ENCODE results near the gene ACSL5. TPM values are rescaled to one million over a fixed set of nuclear protein-coding genes. Genes with fewer than 3 reads are reported as not detected.

Gene ACSL5
- total RNA-seq, 1 experiment from 2014 or later, result 1.4 TPM

DNA sequence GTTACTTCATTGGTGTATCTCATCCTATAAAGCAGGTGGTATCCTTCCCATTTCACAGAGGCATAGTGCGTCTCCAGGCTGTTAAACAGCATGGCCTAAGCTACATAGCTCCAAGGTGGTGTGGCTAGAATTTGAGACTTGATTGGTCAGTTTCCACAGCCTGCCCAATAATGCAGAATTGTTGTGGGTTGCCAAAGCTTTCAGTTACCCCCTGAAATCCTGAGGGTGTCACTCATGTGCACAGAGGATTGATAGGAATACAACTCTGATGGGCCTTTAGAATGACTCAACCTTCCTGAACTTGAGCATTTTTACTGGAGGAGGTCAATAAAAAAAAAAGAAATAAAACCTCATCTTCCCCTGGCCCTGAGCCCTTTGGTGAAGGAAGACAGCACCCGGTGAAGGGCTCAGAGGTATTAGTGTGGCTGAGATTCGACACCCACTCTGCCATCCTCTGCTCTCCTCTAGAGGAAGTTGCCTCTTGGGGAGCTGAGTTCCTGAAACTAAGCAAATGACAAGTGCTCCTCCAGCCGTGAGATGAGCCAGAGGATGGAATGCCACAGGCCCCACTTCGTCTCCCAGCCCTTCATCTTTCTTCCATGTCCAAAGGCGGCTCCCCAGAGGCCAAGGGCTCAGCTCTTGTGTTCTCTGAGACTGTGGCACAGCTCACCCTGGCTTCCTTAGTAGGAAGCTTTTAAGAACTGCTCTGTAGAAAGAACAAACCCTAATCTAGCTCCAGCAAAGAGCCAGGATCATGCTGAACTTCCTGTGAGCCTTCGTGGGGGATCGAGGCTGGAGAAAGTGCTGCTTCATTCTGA, 1.0 kb downstream of the ACSL5 start:
- BruUV-seq (replicated peaks), result no TSS peak
- no peak overlapping the region for H3K4me3 ChIP-seq (ENCODE audit: low read length)
- POLR2A ChIA-PET (ENCODE audit: unreplicated experiment), result interaction anchor here (0.7 kb wide), 1 partner anchor 1127 kb away, joined by 6 read pairs; no protein-coding TSS in a partner anchor

DNA sequence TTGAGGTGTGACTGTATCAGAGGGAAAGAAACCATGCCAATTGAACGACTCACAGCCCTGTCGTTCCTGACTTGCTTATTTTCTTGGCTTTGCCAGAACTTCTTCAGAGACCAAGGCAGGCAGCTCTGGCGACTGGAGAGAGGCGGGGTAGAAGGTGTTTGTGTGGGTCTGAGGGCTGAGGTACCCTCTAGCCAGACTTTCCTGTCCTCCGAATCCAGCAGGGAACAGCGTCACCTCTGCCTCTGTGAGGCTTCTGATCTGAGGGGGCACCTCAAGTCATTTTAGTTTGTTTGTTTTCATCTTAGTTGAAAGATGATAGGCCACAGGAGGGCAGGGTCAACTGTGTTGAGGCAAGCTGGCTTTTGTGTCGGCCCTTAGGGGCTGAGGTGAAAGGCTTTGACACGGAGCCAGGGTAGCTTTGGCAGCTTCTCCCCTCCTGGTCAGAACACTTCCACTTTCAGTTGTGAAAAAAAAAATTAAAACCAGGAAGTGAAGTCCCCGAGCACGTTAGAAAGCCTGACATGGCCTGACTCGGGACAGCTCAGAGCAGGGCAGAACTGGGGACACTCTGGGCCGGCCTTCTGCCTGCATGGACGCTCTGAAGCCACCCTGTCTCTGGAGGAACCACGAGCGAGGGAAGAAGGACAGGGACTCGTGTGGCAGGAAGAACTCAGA, 1.9 kb downstream of the ACSL5 start:
- no peaks in the 10 kb centered on the region for H4K20me1 ChIP-seq (ENCODE audit: low read length)
- H3K4me2 ChIP-seq (ENCODE audit: low read length), result peak overlapping the region; percentile 22; the same call in 1 of the 2 replicates
- ATAC-seq, result peak; percentile 67
- peak; percentile 45 for DNase-seq
- TF ChIP-seq EZH2phosphoT487 (IDR thresholded peaks at IDR 0.05; ENCODE audit: borderline replicate concordance, low read length) (no peak), EZH2 (IDR thresholded peaks at IDR 0.05; ENCODE audit: low read length, unreplicated experiment) (no peak)
- TF ChIP-seq, protein P1, sequence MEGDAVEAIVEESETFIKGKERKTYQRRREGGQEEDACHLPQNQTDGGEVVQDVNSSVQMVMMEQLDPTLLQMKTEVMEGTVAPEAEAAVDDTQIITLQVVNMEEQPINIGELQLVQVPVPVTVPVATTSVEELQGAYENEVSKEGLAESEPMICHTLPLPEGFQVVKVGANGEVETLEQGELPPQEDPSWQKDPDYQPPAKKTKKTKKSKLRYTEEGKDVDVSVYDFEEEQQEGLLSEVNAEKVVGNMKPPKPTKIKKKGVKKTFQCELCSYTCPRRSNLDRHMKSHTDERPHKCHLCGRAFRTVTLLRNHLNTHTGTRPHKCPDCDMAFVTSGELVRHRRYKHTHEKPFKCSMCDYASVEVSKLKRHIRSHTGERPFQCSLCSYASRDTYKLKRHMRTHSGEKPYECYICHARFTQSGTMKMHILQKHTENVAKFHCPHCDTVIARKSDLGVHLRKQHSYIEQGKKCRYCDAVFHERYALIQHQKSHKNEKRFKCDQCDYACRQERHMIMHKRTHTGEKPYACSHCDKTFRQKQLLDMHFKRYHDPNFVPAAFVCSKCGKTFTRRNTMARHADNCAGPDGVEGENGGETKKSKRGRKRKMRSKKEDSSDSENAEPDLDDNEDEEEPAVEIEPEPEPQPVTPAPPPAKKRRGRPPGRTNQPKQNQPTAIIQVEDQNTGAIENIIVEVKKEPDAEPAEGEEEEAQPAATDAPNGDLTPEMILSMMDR (conservative IDR thresholded peaks at IDR 0.05; ENCODE audit: low read depth, low read length), result no peak
- intact Hi-C loops (cut with micrococcal nuclease), result no loop called here
- H3K4me3 ChIP-seq (ENCODE audit: low read length), result no peak overlapping the region
- BruUV-seq (replicated peaks), result TSS peak; percentile 69
- peak overlapping the region; percentile 63; the same call in 1 of the 2 replicates for H2AFZ ChIP-seq (ENCODE audit: low read length)
- CTCF ChIA-PET, result no interaction called here
- H3K36me3 ChIP-seq (ENCODE audit: low read depth, low read length), result no peaks in the 10 kb centered on the region
- H3K27me3 ChIP-seq (ENCODE audit: low read length), result no peaks in the 10 kb centered on the region
- H3K27ac ChIP-seq (ENCODE audit: low read length), result no peak overlapping the region
- no peak overlapping the region for H3K9ac ChIP-seq (ENCODE audit: low read length)
- POLR2A ChIA-PET (ENCODE audit: unreplicated experiment), result no interaction called here
- H3K79me2 ChIP-seq (ENCODE audit: low read length), result no peaks in the 10 kb centered on the region
- no peaks in the 10 kb centered on the region for H3F3A ChIP-seq (ENCODE audit: low read length, unreplicated experiment)
- peaks cover 26% of the 10 kb centered on the region for H3K4me1 ChIP-seq (ENCODE audit: insufficient read depth, low read length)
- H3K9me3 ChIP-seq (ENCODE audit: low read length), result no peaks in the 10 kb centered on the region
- H3K9me2 ChIP-seq (replicated peaks; ENCODE audit: low read length), result no peaks in the 10 kb centered on the region

More for the DNA sequence above, 1.0 kb downstream of the ACSL5 start:
- Histone ChIP-seq H3K27me3 (ENCODE audit: low read length) (no peaks in the 10 kb centered on the region), H3K9me3 (ENCODE audit: low read length) (no peaks in the 10 kb centered on the region), H4K20me1 (ENCODE audit: low read length) (no peaks in the 10 kb centered on the region), H3K4me1 (ENCODE audit: insufficient read depth, low read length) (peaks cover 18% of the 10 kb centered on the region), H3F3A (ENCODE audit: low read length, unreplicated experiment) (no peaks in the 10 kb centered on the region), H2AFZ (ENCODE audit: low read length) (no peak overlapping the region), H3K79me2 (ENCODE audit: low read length) (no peaks in the 10 kb centered on the region), H3K36me3 (ENCODE audit: low read depth, low read length) (no peaks in the 10 kb centered on the region), H3K9me2 (replicated peaks; ENCODE audit: low read length) (no peaks in the 10 kb centered on the region), H3K27ac (ENCODE audit: low read length) (0 out of 2 replicates have a peak overlapping the region, but pooled peaks have one; percentile 8), H3K4me2 (ENCODE audit: low read length) (no peak overlapping the region), H3K9ac (ENCODE audit: low read length) (no peak overlapping the region)
- DNase-seq (no peak), ATAC-seq (peak; percentile 39)
- TF ChIP-seq EZH2phosphoT487 (IDR thresholded peaks at IDR 0.05; ENCODE audit: borderline replicate concordance, low read length) (no peak), EZH2 (IDR thresholded peaks at IDR 0.05; ENCODE audit: low read length, unreplicated experiment) (no peak)
- TF ChIP-seq, protein P1 (conservative IDR thresholded peaks at IDR 0.05; ENCODE audit: low read depth, low read length), result no peak
- intact Hi-C loops (cut with micrococcal nuclease), result no loop called here
- CTCF ChIA-PET, result no interaction called here

Measured in PC-3 (cell line).